Lung (tissue), 12 donors: ENCODE measurements around the gene DPH7. TPM values are rescaled to one million over a fixed set of nuclear protein-coding genes. Genes with fewer than 3 reads are reported as not detected.

Source experiments
- ATAC-seq: fragments of 200-7000 bp; cut with Tn5 transposase; one replicate; pipeline ENCODE4 v1.9.1; 2020; ENCODE audit warnings: moderate number of reproducible peaks; ENCODE audit not compliant: insufficient read depth, low FRiP score
- DNase-seq, 3 donors: peaks; one replicate each; pipeline ENCODE4 v3.0.0-alpha.2; 2013 to 2017
- H3K27ac ChIP-seq, 2 donors: one replicate each; pipeline ENCODE4 v1.5.1; 2013; ENCODE audit warnings: mild to moderate bottlenecking in 2 of 2, moderate library complexity in 2 of 2, control low read depth in 1 of 2, inconsistent platforms in 1 of 2, low read depth in 1 of 2, low read length in 1 of 2
- H3K27me3 ChIP-seq, 3 donors: one replicate each; pipeline ENCODE4 v1.5.1; 2013; ENCODE audit warnings: low read length in 2 of 3; ENCODE audit not compliant: control insufficient read depth in 3 of 3, insufficient read depth in 3 of 3
- H3K36me3 ChIP-seq, 4 donors: one replicate each; pipeline ENCODE4 v1.5.1; 2013; ENCODE audit warnings: low read length in 4 of 4, mild to moderate bottlenecking in 1 of 4, moderate library complexity in 1 of 4; ENCODE audit not compliant: control insufficient read depth in 4 of 4, insufficient read depth in 4 of 4
- H3K4me1 ChIP-seq, 5 donors: one replicate each; pipeline ENCODE4 v1.5.1; 2013; ENCODE audit warnings: low read length in 5 of 5, mild to moderate bottlenecking in 2 of 5, moderate library complexity in 1 of 5; ENCODE audit not compliant: control insufficient read depth in 5 of 5, insufficient read depth in 5 of 5
- H3K4me3 ChIP-seq: one replicate; pipeline ENCODE4 v1.5.1; 2013; ENCODE audit warnings: mild to moderate bottlenecking, control low read depth, moderate library complexity
- H3K9ac ChIP-seq, 2 donors: one replicate each; pipeline ENCODE4 v1.5.1; 2013; ENCODE audit warnings: low read length in 2 of 2, control low read depth in 1 of 2; ENCODE audit not compliant: insufficient read depth in 1 of 2
- H3K9me3 ChIP-seq, 4 donors: one replicate each; pipeline ENCODE4 v1.5.1; 2013; ENCODE audit warnings: low read length in 3 of 4, mild to moderate bottlenecking in 1 of 4, moderate library complexity in 1 of 4; ENCODE audit not compliant: control insufficient read depth in 4 of 4, insufficient read depth in 3 of 4
- WGBS, 2 donors: extraction: QIAGEN DNeasy Blood & Tissue Kit; methylation state at CpG; one replicate each; pipeline ENCODE4 v1.1.7; 2013; 5-methylcytosine and 5-hydroxymethylcytosine counted together
- polyA plus RNA-seq, 2 donors: library from polyadenylated mRNA; stranded (reverse); fragments of 200-250 nt; gene quantifications; one replicate each; pipeline ENCODE4 v1.2.1, GENCODE V29; 2013
- total RNA-seq, 2 donors: library from RNA; depleted of rRNA in 1 of 2; stranded (reverse); fragments of >200 nt in 1 of 2; gene quantifications; one replicate each; pipeline ENCODE4 v1.2.1, GENCODE V29; 2014 to 2021
- TF ChIP-seq, protein P1 (sequence below): IDR thresholded peaks from 2 replicates; pipeline ENCODE4 v1.5.1; 2012; ENCODE audit warnings: mild to moderate bottlenecking; ENCODE audit errors: control extremely low read depth, extremely low read depth
- donor health status: control.
- donor health status: control.
- donor health status: Bipolar disorder and iron deficiency.
- donor health status: healthy.
- donor health status: DM: yes; HTN: yes; CAD: no.

The DPH7 gene
- total and polyA plus RNA-seq, 4 donors = 23.6 to 36.5 (median 30.3) TPM

- H3K36me3 ChIP-seq = peaks cover 0 to 31% (median 13%) of the 10 kb centered on the region in 4 donors
- no peak overlapping the region for H3K9ac ChIP-seq
- H3K4me1 ChIP-seq = peaks cover 6 to 9% (median 9%) of the 10 kb centered on the region in 5 donors
- H3K27ac ChIP-seq = peak overlapping the region in 1 of 2 donors; percentile 6
- no peaks in the 10 kb centered on the region for H3K9me3 ChIP-seq
- no peak for DNase-seq
- TF ChIP-seq, protein P1, sequence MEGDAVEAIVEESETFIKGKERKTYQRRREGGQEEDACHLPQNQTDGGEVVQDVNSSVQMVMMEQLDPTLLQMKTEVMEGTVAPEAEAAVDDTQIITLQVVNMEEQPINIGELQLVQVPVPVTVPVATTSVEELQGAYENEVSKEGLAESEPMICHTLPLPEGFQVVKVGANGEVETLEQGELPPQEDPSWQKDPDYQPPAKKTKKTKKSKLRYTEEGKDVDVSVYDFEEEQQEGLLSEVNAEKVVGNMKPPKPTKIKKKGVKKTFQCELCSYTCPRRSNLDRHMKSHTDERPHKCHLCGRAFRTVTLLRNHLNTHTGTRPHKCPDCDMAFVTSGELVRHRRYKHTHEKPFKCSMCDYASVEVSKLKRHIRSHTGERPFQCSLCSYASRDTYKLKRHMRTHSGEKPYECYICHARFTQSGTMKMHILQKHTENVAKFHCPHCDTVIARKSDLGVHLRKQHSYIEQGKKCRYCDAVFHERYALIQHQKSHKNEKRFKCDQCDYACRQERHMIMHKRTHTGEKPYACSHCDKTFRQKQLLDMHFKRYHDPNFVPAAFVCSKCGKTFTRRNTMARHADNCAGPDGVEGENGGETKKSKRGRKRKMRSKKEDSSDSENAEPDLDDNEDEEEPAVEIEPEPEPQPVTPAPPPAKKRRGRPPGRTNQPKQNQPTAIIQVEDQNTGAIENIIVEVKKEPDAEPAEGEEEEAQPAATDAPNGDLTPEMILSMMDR = no peak
- WGBS, 2 donors = 87 to 92% methylated on average over 22 of the region's 22 CpGs
- no peak for ATAC-seq
- H3K4me3 ChIP-seq = no peak overlapping the region
- no peaks in the 10 kb centered on the region for H3K27me3 ChIP-seq
These were observed 2.9 kb upstream of the DPH7 start for GRCh38 chr9:137581361-137582285.

DNA sequence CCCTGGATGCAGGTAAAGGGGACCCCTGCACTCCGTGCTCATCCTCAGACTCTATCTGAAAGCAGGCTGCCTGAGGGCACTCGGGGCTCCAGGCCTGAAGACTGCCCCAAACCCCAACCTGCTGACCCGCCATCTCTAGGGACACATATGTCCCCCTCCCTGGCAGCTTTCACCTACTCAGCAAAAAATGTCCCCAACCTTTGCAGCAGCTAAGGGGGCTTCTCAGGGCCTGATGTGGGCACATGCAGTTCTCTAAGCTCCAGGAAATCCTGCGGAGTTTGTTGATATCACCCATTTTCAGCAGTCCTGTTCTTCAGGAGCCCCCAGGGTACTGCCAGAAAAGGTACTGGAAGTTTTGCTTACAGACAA lies 2.2 kb upstream of the DPH7 start:
- Histone ChIP-seq H3K36me3 (peaks cover 0 to 31% (median 14%) of the 10 kb centered on the region in 4 donors), H3K27ac (no peak overlapping the region), H3K27me3 (no peaks in the 10 kb centered on the region), H3K9me3 (no peaks in the 10 kb centered on the region), H3K4me1 (peaks cover 6 to 9% (median 9%) of the 10 kb centered on the region in 5 donors), H3K4me3 (no peak overlapping the region), H3K9ac (no peak overlapping the region)
- TF ChIP-seq, protein P1 = no peak
- no peak for ATAC-seq
- WGBS, 2 donors = 94 to 98% methylated on average over 4 of the region's 4 CpGs
- no peak for DNase-seq

DNA sequence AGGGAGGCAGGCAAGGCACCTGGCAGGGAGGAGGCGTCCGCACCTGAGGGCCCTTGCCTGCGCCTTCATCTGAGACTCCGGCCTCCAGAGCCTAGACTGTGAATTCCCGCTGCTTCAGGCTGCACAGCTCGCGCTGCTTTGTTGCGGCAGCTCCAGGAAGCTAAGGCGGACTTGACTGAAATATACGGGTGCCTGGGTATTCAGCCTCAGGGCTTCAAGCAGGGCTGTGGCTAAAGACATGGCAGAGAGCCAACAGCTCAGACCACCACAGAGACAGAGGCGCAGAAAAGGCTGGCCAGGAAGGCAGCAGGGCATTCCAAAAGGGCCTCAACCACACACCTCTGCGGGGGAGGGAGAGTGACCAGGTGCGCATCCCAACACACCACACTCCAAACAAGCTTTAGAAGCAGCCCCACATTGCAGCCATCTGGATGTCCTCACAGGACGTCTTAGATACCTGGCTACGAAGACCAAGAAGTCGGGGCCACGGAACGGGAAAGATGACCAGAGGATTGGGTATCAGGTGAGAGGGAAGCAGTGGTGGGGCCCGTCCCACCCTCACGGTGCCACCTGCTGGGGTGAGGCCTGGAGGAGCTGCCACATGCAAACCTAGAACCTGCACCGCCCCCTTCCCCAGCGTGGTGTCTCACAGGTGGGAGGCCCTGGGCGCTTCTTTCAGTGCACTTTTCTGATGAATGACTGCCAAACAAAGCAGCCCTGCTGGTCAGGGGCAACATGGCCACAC lies 1.7 kb upstream of the DPH7 start:
- WGBS, 2 donors = 85 to 89% methylated on average over 23 of the region's 23 CpGs

More for the DNA sequence above, 1.7 kb upstream of the DPH7 start:
- ATAC-seq (no peak), DNase-seq (no peak)
- Histone ChIP-seq H3K27ac (no peak overlapping the region), H3K4me1 (peaks cover 6 to 9% (median 9%) of the 10 kb centered on the region in 5 donors), H3K4me3 (no peak overlapping the region), H3K36me3 (peaks cover 0 to 27% (median 14%) of the 10 kb centered on the region in 4 donors), H3K27me3 (no peaks in the 10 kb centered on the region), H3K9me3 (no peaks in the 10 kb centered on the region), H3K9ac (no peak overlapping the region)
- TF ChIP-seq, protein P1 = no peak
